Limb (tissue), 2 donors: Measurements from ENCODE around the gene SYTL1.

Experiments
- DNase-seq, 2 donors: peaks; one replicate each; pipeline ENCODE4 v3.0.0-alpha.2; 2016; ENCODE audit errors: extremely low spot score in 2 of 2

Gene SYTL1

GRCh38 chr1:27341525-27342252, at the start of gene SYTL1:
SYTL1 (plus strand) TSS chr1:27342022; CDS start chr1:27345335, 3,313 bp downstream.
- DNase-seq = no peak

GRCh38 chr1:27292106-27292505, 49.7 kb upstream of the SYTL1 start:
- DNase-seq = no peak

GRCh38 chr1:27293915-27294314, 47.9 kb upstream of the SYTL1 start:
- DNase-seq = no peak

GRCh38 chr1:27296773-27297291, 45.0 kb upstream of the SYTL1 start:
- peak; percentile 70 to 84 for DNase-seq

- no peak for DNase-seq
Observed at GRCh38 chr1:27297903-27298302, 43.9 kb upstream of the SYTL1 start.

- DNase-seq = no peak
Observed at GRCh38 chr1:27298632-27299384, 43.0 kb upstream of the SYTL1 start.

GRCh38 chr1:27299385-27300271, 42.2 kb upstream of the SYTL1 start:
- peak; percentile 75 to 84 for DNase-seq

- DNase-seq = peak; percentile 94
Observed at GRCh38 chr1:27300341-27301051, 41.3 kb upstream of the SYTL1 start.

- no peak for DNase-seq
Observed at GRCh38 chr1:27301052-27301422, 40.8 kb upstream of the SYTL1 start.

- no peak for DNase-seq
Observed at GRCh38 chr1:27301582-27302199, 40.1 kb upstream of the SYTL1 start.

GRCh38 chr1:27302612-27303011, 39.2 kb upstream of the SYTL1 start:
- DNase-seq = no peak

- no peak for DNase-seq
Observed at GRCh38 chr1:27303509-27303908, 38.3 kb upstream of the SYTL1 start.

- no peak for DNase-seq
Observed at GRCh38 chr1:27306071-27306470, 35.8 kb upstream of the SYTL1 start.

GRCh38 chr1:27306892-27307761, 34.7 kb upstream of the SYTL1 start:
- DNase-seq = no peak

GRCh38 chr1:27307874-27308598, 33.8 kb upstream of the SYTL1 start:
- DNase-seq = no peak

GRCh38 chr1:27314169-27314568, 27.7 kb upstream of the SYTL1 start:
- DNase-seq = no peak

GRCh38 chr1:27314737-27315136, 27.1 kb upstream of the SYTL1 start:
- no peak for DNase-seq

GRCh38 chr1:27316860-27317259, 25.0 kb upstream of the SYTL1 start:
- no peak for DNase-seq

- no peak for DNase-seq
Observed at GRCh38 chr1:27318136-27318535, 23.7 kb upstream of the SYTL1 start.
